Activated CD4-positive, alpha-beta T cell treated with anti-CD3 and anti-CD28 coated beads, Interleukin-2, amount 50 U/mL, for 1 hour (primary cell): Measurements from ENCODE around the gene TOM1L2.

Experiments
- DNase-seq: peaks from one replicate; pipeline ENCODE4 v3.0.0-alpha.2; 2020

The TOM1L2 gene

GRCh38 chr17:17893801-17894644, 78.2 kb downstream of the TOM1L2 start:
- no peak for DNase-seq

GRCh38 chr17:17892731-17893130, 79.5 kb downstream of the TOM1L2 start:
- no peak for DNase-seq

- DNase-seq = no peak
These were observed 80.2 kb downstream of the TOM1L2 start for GRCh38 chr17:17892009-17892408.

- peak; percentile 41 for DNase-seq
These were observed 81.1 kb downstream of the TOM1L2 start for GRCh38 chr17:17890773-17891759.

- DNase-seq = no peak
These were observed 82.3 kb downstream of the TOM1L2 start for GRCh38 chr17:17889922-17890321.

GRCh38 chr17:17888821-17889220, 83.4 kb downstream of the TOM1L2 start:
- no peak for DNase-seq

GRCh38 chr17:17888371-17888770, 83.8 kb downstream of the TOM1L2 start:
- DNase-seq = no peak

- no peak for DNase-seq
These were observed 84.4 kb downstream of the TOM1L2 start for GRCh38 chr17:17887752-17888304.

GRCh38 chr17:17886726-17887125, 85.5 kb downstream of the TOM1L2 start:
- DNase-seq = no peak

GRCh38 chr17:17886226-17886625, 86.0 kb downstream of the TOM1L2 start:
- DNase-seq = no peak

GRCh38 chr17:17884391-17885357, 87.5 kb downstream of the TOM1L2 start:
- DNase-seq = no peak

GRCh38 chr17:17883801-17884200, 88.4 kb downstream of the TOM1L2 start:
- DNase-seq = no peak

GRCh38 chr17:17882082-17882581, 90.1 kb downstream of the TOM1L2 start:
- DNase-seq = no peak

GRCh38 chr17:17880577-17881196, 91.5 kb downstream of the TOM1L2 start:
- DNase-seq = no peak

GRCh38 chr17:17877529-17878358, 94.5 kb downstream of the TOM1L2 start:
- no peak for DNase-seq

- DNase-seq = no peak
These were observed 95.2 kb downstream of the TOM1L2 start for GRCh38 chr17:17876959-17877528.

GRCh38 chr17:17874478-17874877, 97.7 kb downstream of the TOM1L2 start:
- DNase-seq = no peak

GRCh38 chr17:17873450-17873991, 98.7 kb downstream of the TOM1L2 start:
- no peak for DNase-seq

- DNase-seq = no peak
These were observed 99.5 kb downstream of the TOM1L2 start for GRCh38 chr17:17872547-17873345.
